NB4 (cell line): ENCODE data around the gene TPO.
"Not testable (repeated sequence)": the region's sequence is repeated elsewhere in the genome, so short reads cannot be mapped to it uniquely, and the experiment has no call there.

Experiments used
- DNase-seq: peaks from one replicate; pipeline ENCODE4 v3.0.0; 2010; ENCODE audit warnings: low read depth
- H3K4me3 ChIP-seq: one replicate; pipeline ENCODE4 v1.5.1; 2011; ENCODE audit warnings: mild to moderate bottlenecking, low read depth, low read length, moderate library complexity
- MYC ChIP-seq: IDR thresholded peaks from 2 replicates; pipeline ENCODE4 v1.6.1; 2011; ENCODE audit warnings: low read depth, low read length
- POLR2A ChIP-seq: IDR thresholded peaks from 2 replicates; pipeline ENCODE4 v1.6.1; 2011; ENCODE audit warnings: mild to moderate bottlenecking; ENCODE audit not compliant: insufficient read length; ENCODE audit errors: extremely low read depth
- TF ChIP-seq, protein P1 (sequence below): IDR thresholded peaks from 2 replicates; pipeline ENCODE4 v1.6.1; 2011; ENCODE audit warnings: low read depth, low read length
- TF ChIP-seq, protein P2 (sequence below): IDR thresholded peaks from one replicate; pipeline ENCODE4 v1.5.1; 2012; ENCODE audit warnings: low read depth, low read length

TPO gene

GRCh38 chr2:1381644-1382043, 31.6 kb upstream of the TPO start:
- no peak overlapping the region for H3K4me3 ChIP-seq
- DNase-seq = no peak
- TF ChIP-seq, protein P1, sequence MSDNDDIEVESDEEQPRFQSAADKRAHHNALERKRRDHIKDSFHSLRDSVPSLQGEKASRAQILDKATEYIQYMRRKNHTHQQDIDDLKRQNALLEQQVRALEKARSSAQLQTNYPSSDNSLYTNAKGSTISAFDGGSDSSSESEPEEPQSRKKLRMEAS = no peak
- TF ChIP-seq POLR2A (no peak), MYC (no peak)
- TF ChIP-seq, protein P2, sequence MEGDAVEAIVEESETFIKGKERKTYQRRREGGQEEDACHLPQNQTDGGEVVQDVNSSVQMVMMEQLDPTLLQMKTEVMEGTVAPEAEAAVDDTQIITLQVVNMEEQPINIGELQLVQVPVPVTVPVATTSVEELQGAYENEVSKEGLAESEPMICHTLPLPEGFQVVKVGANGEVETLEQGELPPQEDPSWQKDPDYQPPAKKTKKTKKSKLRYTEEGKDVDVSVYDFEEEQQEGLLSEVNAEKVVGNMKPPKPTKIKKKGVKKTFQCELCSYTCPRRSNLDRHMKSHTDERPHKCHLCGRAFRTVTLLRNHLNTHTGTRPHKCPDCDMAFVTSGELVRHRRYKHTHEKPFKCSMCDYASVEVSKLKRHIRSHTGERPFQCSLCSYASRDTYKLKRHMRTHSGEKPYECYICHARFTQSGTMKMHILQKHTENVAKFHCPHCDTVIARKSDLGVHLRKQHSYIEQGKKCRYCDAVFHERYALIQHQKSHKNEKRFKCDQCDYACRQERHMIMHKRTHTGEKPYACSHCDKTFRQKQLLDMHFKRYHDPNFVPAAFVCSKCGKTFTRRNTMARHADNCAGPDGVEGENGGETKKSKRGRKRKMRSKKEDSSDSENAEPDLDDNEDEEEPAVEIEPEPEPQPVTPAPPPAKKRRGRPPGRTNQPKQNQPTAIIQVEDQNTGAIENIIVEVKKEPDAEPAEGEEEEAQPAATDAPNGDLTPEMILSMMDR = no peak

- H3K4me3 ChIP-seq = not testable (repeated sequence)
Measured at GRCh38 chr2:1387954-1388725, 25.1 kb upstream of the TPO start.

DNA sequence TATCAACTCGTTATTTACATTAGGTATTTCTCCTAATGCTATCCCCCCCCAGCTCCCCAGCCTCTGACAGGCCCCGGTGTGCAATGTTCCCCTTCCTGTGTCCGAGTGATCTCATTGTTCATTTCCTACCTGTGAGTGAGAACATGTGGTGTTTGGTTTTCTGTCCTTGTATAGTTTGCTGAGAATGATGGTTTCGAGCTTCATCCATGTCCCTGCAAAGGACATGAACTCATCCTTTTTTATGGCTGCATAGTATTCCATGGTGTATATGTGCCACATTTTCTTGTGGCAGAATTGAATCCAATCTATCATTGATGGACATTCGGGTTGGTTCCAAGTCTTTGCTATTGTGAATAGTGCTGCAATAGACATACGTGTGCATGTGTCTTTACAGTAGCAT, 23.1 kb upstream of the TPO start:
- H3K4me3 ChIP-seq, DNase-seq: not testable (repeated sequence)

More at GRCh38 chr2:1387954-1388725, 25.1 kb upstream of the TPO start:
- DNase-seq = not testable (repeated sequence)

DNA sequence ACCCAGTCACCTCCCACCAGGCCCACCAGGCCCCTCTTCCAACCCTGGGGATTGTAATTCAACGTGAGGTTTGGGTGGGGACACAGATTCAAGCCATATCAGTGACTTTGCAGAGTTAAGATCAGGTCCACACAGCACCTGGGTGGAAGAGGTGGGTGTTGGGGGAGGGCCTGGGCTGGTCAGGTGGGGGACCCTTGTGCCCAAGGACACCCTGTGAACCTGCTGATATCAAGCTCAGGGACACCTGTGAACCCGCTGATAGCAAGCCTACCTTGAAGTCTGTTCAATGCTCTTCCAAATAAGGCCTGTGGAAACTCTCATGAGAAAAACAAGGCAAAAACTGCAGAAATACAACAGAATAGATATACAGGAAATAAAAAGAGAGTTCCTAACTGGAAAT, 19.9 kb upstream of the TPO start:
- DNase-seq = no peak
- TF ChIP-seq, protein P2 = no peak
- TF ChIP-seq POLR2A (no peak), MYC (no peak)
- TF ChIP-seq, protein P1 = no peak
- H3K4me3 ChIP-seq = no peak overlapping the region

DNA sequence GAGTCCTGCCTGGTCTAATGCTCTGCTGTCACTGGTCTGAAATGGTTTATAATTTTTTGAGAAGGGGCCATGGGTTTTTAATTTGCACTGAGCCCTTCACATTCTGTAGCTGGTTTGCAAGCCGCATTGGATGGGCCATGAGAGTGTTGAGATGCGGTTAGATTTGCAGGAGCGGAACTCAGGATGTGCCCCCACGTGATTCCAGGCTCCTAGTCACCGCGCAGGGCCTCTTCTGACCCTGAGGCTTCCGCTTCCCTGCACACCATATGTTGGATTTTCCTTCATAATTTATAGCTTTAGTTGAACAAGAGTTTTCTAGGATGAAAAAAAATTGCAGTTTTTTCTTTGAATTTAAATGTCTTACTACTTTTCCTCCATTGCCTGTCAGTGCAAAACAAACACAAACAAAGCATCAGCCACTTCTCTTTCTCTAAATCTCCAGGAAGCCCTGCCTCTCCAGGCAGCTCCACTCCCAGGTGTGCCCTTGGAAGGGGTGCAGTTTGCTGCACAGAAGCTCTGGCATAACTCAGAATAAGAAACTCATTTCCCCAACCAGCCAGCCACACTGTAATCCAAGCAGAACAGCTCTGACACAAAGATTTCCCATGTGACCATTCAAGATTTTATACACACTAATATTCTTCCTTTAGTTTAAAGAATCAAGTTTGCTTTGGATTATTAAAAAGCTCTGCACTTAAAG, 18.4 kb upstream of the TPO start:
- TF ChIP-seq, protein P1 = no peak
- TF ChIP-seq, protein P2 = no peak
- TF ChIP-seq POLR2A (no peak), MYC (no peak)
- DNase-seq = no peak
- H3K4me3 ChIP-seq = no peak overlapping the region

GRCh38 chr2:1397350-1397749, 15.9 kb upstream of the TPO start:
- H3K4me3 ChIP-seq = no peak overlapping the region
- TF ChIP-seq, protein P2 = no peak
- TF ChIP-seq, protein P1 = no peak
- no peak for TF ChIP-seq POLR2A
- TF ChIP-seq MYC = no peak
- no peak for DNase-seq

GRCh38 chr2:1398191-1398590, 15.1 kb upstream of the TPO start:
- no peak overlapping the region for H3K4me3 ChIP-seq

More at GRCh38 chr2:1398191-1398590, 15.1 kb upstream of the TPO start:
- no peak for DNase-seq
- TF ChIP-seq, protein P1 = no peak
- TF ChIP-seq MYC (no peak), POLR2A (no peak)
- TF ChIP-seq, protein P2 = no peak
